ENCODE measurements around the gene POU2AF1.

Gene POU2AF1

GRCh38 chr11:111351374-111352055 is 27.6 kb downstream of the POU2AF1 start:
- in situ Hi-C loops (cut with MboI; ENCODE audit: low sequenced_read_pairs) = no loop called here

GRCh38 chr11:111350811-111351210 is 28.3 kb downstream of the POU2AF1 start:
- in situ Hi-C loops (cut with MboI; ENCODE audit: low sequenced_read_pairs) = no loop called here

GRCh38 chr11:111349191-111349695 is 29.8 kb downstream of the POU2AF1 start:
- in situ Hi-C loops (cut with MboI; ENCODE audit: low sequenced_read_pairs) = no loop called here

GRCh38 chr11:111348147-111348546 is 30.9 kb downstream of the POU2AF1 start:
- in situ Hi-C loops (cut with MboI; ENCODE audit: low sequenced_read_pairs) = no loop called here

- in situ Hi-C loops (cut with MboI; ENCODE audit: low sequenced_read_pairs) = no loop called here
Measured at GRCh38 chr11:111347723-111348115, 31.4 kb downstream of the POU2AF1 start.

GRCh38 chr11:111347002-111347722 is 31.9 kb downstream of the POU2AF1 start:
- in situ Hi-C loops (cut with MboI; ENCODE audit: low sequenced_read_pairs) = no loop called here

GRCh38 chr11:111344032-111344431 is 35.0 kb downstream of the POU2AF1 start:
- in situ Hi-C loops (cut with MboI; ENCODE audit: low sequenced_read_pairs) = no loop called here

- in situ Hi-C loops (cut with MboI; ENCODE audit: low sequenced_read_pairs) = no loop called here
Measured at GRCh38 chr11:111342329-111342728, 36.7 kb downstream of the POU2AF1 start.

- in situ Hi-C loops (cut with MboI; ENCODE audit: low sequenced_read_pairs) = no loop called here
Measured at GRCh38 chr11:111339758-111340388, 39.2 kb downstream of the POU2AF1 start.

- in situ Hi-C loops (cut with MboI; ENCODE audit: low sequenced_read_pairs) = no loop called here
Measured at GRCh38 chr11:111336582-111337256, 42.4 kb downstream of the POU2AF1 start.

GRCh38 chr11:111336062-111336461 is 43.0 kb downstream of the POU2AF1 start:
- in situ Hi-C loops (cut with MboI; ENCODE audit: low sequenced_read_pairs) = no loop called here

- in situ Hi-C loops (cut with MboI; ENCODE audit: low sequenced_read_pairs) = no loop called here
Measured at GRCh38 chr11:111335549-111335948, 43.5 kb downstream of the POU2AF1 start.

- in situ Hi-C loops (cut with MboI; ENCODE audit: low sequenced_read_pairs) = no loop called here
Measured at GRCh38 chr11:111334532-111335502, 44.3 kb downstream of the POU2AF1 start.

GRCh38 chr11:111331711-111332479 is 47.2 kb downstream of the POU2AF1 start:
- in situ Hi-C loops (cut with MboI; ENCODE audit: low sequenced_read_pairs) = no loop called here

GRCh38 chr11:111330234-111330893 is 48.7 kb downstream of the POU2AF1 start:
- in situ Hi-C loops (cut with MboI; ENCODE audit: low sequenced_read_pairs) = no loop called here

GRCh38 chr11:111329306-111330204 is 49.5 kb downstream of the POU2AF1 start:
- in situ Hi-C loops (cut with MboI; ENCODE audit: low sequenced_read_pairs) = no loop called here

GRCh38 chr11:111327908-111328624 is 51.0 kb downstream of the POU2AF1 start:
- in situ Hi-C loops (cut with MboI; ENCODE audit: low sequenced_read_pairs) = no loop called here
